ENCODE data around the gene PXDC1. TPM values are rescaled to one million over a fixed set of nuclear protein-coding genes. Genes with fewer than 3 reads are reported as not detected.
A peak's percentile ranks its signal among the peaks of the same experiment; 100 is the strongest.

Gene PXDC1
- total RNA-seq, 4 donors from 2014 or later: 58.4 to 103 (median 72.4) TPM

- WGBS, 2 donors: 53% methylated on average over 11 to 12 of the region's 12 CpGs
- no peak overlapping the region for H3K4me3 ChIP-seq (ENCODE audit: low read depth, poor library complexity, severe bottlenecking)
- intact Hi-C loops (cut with DNase I; ENCODE audit: low total_unique reads): loop anchor here (10.0 kb wide), 1 partner anchor 256 kb away; no protein-coding TSS in a partner anchor
- TF ChIP-seq POLR2A (IDR thresholded peaks at IDR 0.05): no peak
- peak in 1 of 3 donors; percentile 55 for TF ChIP-seq CTCF (IDR thresholded peaks at IDR 0.05)
- DNase-seq (ENCODE audit: low spot score in 2 of 2): peak; percentile 79 to 96
These were observed 3.1 kb downstream of the PXDC1 start for GRCh38 chr6:3748208-3749066.

GRCh38 chr6:3747100-3747737 lies 4.3 kb downstream of the PXDC1 start:
- WGBS, 2 donors: 83 to 85% methylated on average over 12 of the region's 12 CpGs
- peak in 1 of 2 donors; percentile 82 for DNase-seq (ENCODE audit: low spot score in 2 of 2)
- TF ChIP-seq POLR2A (IDR thresholded peaks at IDR 0.05): no peak
- no peak for TF ChIP-seq CTCF (IDR thresholded peaks at IDR 0.05)
- H3K4me3 ChIP-seq (ENCODE audit: low read depth, poor library complexity, severe bottlenecking): no peak overlapping the region
- intact Hi-C loops (cut with DNase I; ENCODE audit: low total_unique reads): loop anchor here (10.0 kb wide), 1 partner anchor 258 kb away; no protein-coding TSS in a partner anchor

DNA sequence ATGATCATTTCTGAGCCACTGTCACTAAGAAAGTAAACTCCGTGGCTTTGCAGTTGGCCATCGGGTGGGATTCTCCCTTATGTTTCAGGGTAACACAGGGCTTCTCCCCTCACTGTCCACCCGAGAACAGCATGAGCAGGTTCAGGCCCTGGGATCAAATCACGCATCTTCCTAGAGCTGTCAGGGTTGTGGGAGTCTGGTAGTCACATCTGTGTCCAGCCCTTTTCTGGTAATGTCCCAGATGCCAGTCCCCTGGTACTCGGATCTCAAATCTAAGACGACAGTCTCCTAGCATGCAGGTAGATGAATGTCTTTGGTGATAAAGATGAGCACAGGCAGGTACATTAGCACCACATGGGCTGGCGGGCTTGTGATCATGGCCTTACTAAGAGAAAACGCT lies 4.8 kb downstream of the PXDC1 start:
- TF ChIP-seq CTCF (IDR thresholded peaks at IDR 0.05) (no peak), POLR2A (IDR thresholded peaks at IDR 0.05) (no peak)
- H3K4me3 ChIP-seq (ENCODE audit: low read depth, poor library complexity, severe bottlenecking): no peak overlapping the region
- intact Hi-C loops (cut with DNase I; ENCODE audit: low total_unique reads): loop anchor here (10.0 kb wide), 1 partner anchor 258 kb away; no protein-coding TSS in a partner anchor
- 78 to 81% methylated on average over 8 of the region's 8 CpGs for WGBS, 2 donors
- DNase-seq (ENCODE audit: low spot score in 2 of 2): peak in 1 of 2 donors; percentile 61

DNA sequence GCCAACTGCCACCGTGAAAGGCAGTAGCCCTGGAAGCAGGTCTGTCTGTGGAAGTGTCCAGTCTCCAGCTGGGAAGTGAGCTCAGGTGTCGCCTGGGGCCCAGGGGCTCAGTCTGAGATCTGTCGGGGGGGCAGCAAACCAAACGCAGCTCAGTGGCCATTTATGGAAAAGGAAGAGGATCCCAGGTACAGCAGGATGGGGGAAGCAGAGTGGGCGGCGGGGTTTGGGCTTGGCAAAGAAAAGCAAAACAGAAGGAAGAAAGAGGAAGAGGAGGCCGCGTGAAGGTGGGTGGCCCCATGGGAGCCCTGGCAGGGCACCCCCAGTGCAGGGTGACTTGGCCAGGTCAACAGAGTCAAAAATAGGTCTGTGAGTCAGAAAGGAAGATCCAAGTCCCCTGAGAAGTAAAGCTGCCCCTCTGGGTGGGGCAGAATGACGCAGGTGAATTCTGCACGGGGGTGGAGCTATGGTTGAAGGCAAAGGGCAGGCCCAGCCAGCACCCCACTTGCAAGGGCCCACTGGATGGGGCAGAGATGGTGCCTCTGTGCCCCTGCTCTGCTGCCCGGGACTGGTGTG lies 5.3 kb downstream of the PXDC1 start:
- TF ChIP-seq POLR2A (IDR thresholded peaks at IDR 0.05) (no peak), CTCF (IDR thresholded peaks at IDR 0.05) (no peak)
- WGBS, 2 donors: 61 to 78% methylated on average over 11 of the region's 11 CpGs
- intact Hi-C loops (cut with DNase I; ENCODE audit: low total_unique reads): loop anchor here (10.0 kb wide), 1 partner anchor 259 kb away; no protein-coding TSS in a partner anchor
- no peak overlapping the region for H3K4me3 ChIP-seq (ENCODE audit: low read depth, poor library complexity, severe bottlenecking)
- peak in 1 of 2 donors; percentile 79 for DNase-seq (ENCODE audit: low spot score in 2 of 2)

DNA sequence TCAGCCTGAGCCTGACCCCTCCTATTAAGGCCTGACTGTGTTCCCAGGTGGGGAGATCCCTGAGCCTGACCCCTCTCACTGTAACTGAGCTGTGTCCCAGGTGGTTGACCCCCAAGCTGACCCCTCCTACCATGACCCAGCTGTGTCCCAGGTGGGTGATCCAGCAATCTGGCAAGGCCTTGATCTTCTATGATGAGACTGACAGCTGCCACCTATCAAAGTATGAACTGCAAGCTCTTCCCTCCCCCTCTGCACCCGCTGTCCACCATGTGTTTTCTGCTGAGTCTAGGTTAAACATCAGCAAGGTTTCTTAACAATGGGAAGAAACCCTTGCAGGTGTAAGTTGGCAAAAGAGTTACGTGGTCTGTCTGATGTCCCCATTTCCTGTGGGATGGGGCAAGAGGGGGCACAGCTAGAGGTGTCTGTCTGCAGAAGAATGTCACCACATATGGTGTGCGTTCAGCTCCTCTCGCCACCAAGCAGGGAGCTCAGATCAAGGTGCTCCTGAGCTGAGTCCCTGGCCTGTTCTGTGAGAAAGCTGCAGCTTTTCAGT lies 5.9 kb downstream of the PXDC1 start:
- peak in 1 of 2 donors; percentile 78 for DNase-seq (ENCODE audit: low spot score in 2 of 2)
- intact Hi-C loops (cut with DNase I; ENCODE audit: low total_unique reads): loop anchor here (10.0 kb wide), 1 partner anchor 259 kb away; no protein-coding TSS in a partner anchor
- 92 to 96% methylated on average over 4 of the region's 4 CpGs for whole genome bisulfite sequencing, 2 donors
- no peak overlapping the region for H3K4me3 ChIP-seq (ENCODE audit: low read depth, poor library complexity, severe bottlenecking)
- TF ChIP-seq POLR2A (IDR thresholded peaks at IDR 0.05): no peak
- TF ChIP-seq CTCF (IDR thresholded peaks at IDR 0.05): no peak

Measured in lower leg skin (tissue), 4 donors.